Activated naive CD4-positive, alpha-beta T cell treated with anti-CD3 and anti-CD28 coated beads, Interleukin-2, amount 50 U/mL, for 24 hours (primary cell): Measurements from ENCODE around the gene STAB2.
"Not testable (repeated sequence)": the region's sequence is repeated elsewhere in the genome, so short reads cannot be mapped to it uniquely, and the experiment has no call there.

Experiments
- H3K27ac Mint-ChIP-seq: one replicate; pipeline ENCODE4 v1.8.0; 2021; ENCODE audit warnings: mild to moderate bottlenecking, mixed read lengths
- H3K27me3 Mint-ChIP-seq: one replicate; pipeline ENCODE4 v1.8.0; 2021; ENCODE audit warnings: mixed read lengths
- H3K36me3 Mint-ChIP-seq: one replicate; pipeline ENCODE4 v1.8.0; 2021; ENCODE audit warnings: mixed read lengths
- H3K4me1 Mint-ChIP-seq: one replicate; pipeline ENCODE4 v1.8.0; 2021; ENCODE audit warnings: mixed read lengths
- H3K4me3 Mint-ChIP-seq: one replicate; pipeline ENCODE4 v1.8.0; 2021; ENCODE audit warnings: mild to moderate bottlenecking, mixed read lengths
- H3K9me3 Mint-ChIP-seq: one replicate; pipeline ENCODE4 v1.8.0; 2021; ENCODE audit warnings: mixed read lengths

STAB2 gene

GRCh38 chr12:103626498-103626897 lies 39.4 kb downstream of the STAB2 start:
- H3K27ac Mint-ChIP-seq: no peak overlapping the region
- no peak overlapping the region for H3K4me3 Mint-ChIP-seq
- no peaks in the 10 kb centered on the region for H3K36me3 Mint-ChIP-seq
- peaks cover 1% of the 10 kb centered on the region for H3K27me3 Mint-ChIP-seq
- H3K9me3 Mint-ChIP-seq: no peaks in the 10 kb centered on the region
- no peaks in the 10 kb centered on the region for H3K4me1 Mint-ChIP-seq

GRCh38 chr12:103627189-103627855 lies 40.2 kb downstream of the STAB2 start:
- H3K36me3 Mint-ChIP-seq: no peaks in the 10 kb centered on the region
- no peaks in the 10 kb centered on the region for H3K4me1 Mint-ChIP-seq
- no peaks in the 10 kb centered on the region for H3K9me3 Mint-ChIP-seq
- no peak overlapping the region for H3K4me3 Mint-ChIP-seq
- peaks cover 3% of the 10 kb centered on the region for H3K27me3 Mint-ChIP-seq
- H3K27ac Mint-ChIP-seq: no peak overlapping the region

GRCh38 chr12:103632554-103633216 lies 45.6 kb downstream of the STAB2 start:
- Mint-ChIP-seq H3K4me3 (no peak overlapping the region), H3K9me3 (peaks cover 4% of the 10 kb centered on the region), H3K36me3 (no peaks in the 10 kb centered on the region), H3K27ac (no peak overlapping the region), H3K4me1 (no peaks in the 10 kb centered on the region), H3K27me3 (peaks cover 5% of the 10 kb centered on the region)

DNA sequence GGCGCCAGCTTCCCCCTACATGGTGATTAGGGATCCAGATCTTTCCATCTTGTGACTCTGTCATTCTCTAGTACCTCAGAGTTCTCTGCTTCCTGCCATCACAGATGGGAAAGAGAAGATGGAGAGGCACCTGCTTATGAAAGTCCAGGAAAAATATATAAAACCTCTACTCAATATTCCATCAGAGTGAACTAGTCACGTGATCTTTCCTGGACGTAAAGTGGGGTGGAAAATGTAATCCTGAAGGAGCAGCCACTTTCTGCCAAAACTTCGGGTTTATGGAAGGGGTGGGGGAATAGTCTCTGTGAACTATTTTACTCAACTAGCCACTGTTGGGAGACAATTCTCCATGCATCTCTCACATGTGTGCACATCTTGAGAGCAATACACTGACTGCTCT lies 47.7 kb downstream of the STAB2 start:
- Mint-ChIP-seq H3K4me3 (no peak overlapping the region), H3K36me3 (no peaks in the 10 kb centered on the region), H3K27me3 (peaks cover 6% of the 10 kb centered on the region), H3K9me3 (peaks cover 4% of the 10 kb centered on the region), H3K27ac (no peak overlapping the region), H3K4me1 (no peaks in the 10 kb centered on the region)

DNA sequence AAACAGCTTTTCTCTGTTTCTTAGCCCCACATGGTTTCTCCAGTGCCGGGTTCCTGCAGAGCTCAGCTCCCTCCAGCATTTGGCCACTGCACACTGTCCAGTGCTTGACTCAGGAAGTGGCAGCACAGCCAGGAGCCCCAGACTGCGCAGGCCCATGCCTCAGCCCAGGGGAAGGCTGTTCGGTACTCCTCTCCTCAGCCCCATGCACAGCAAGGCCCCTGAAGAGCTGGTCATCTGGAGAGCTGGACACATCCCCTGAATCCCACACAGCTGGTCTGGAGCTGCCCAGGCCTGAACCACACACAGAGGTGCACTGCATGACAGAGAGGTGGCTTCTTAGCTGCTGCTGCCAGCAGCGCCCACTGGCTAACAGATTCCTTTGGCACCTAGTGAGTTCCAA lies 48.3 kb downstream of the STAB2 start:
- no peak overlapping the region for H3K4me3 Mint-ChIP-seq
- peaks cover 9% of the 10 kb centered on the region for H3K9me3 Mint-ChIP-seq
- H3K36me3 Mint-ChIP-seq: no peaks in the 10 kb centered on the region
- H3K27me3 Mint-ChIP-seq: peaks cover 8% of the 10 kb centered on the region
- H3K27ac Mint-ChIP-seq: no peak overlapping the region
- no peaks in the 10 kb centered on the region for H3K4me1 Mint-ChIP-seq

DNA sequence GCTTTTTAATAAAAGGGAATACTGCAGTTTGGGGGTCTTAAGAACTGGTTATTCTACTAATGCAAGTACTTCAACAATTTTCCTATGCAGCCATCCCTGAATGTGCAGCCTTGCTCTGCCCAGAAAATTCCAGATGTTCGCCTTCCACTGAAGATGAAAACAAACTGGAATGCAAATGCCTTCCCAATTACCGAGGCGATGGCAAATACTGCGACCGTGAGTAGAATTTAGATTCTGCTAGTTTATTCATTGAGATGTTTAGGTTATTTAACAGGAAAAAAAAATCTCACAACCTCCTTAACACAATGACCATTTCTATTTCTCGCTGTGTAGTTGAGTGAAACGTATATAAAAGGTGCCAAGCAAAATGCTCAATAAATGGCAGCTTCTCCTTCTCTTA lies 49.9 kb downstream of the STAB2 start:
- no peak overlapping the region for H3K4me3 Mint-ChIP-seq
- H3K9me3 Mint-ChIP-seq: peaks cover 10% of the 10 kb centered on the region
- no peaks in the 10 kb centered on the region for H3K4me1 Mint-ChIP-seq
- H3K36me3 Mint-ChIP-seq: no peaks in the 10 kb centered on the region
- no peak overlapping the region for H3K27ac Mint-ChIP-seq
- H3K27me3 Mint-ChIP-seq: peaks cover 8% of the 10 kb centered on the region

GRCh38 chr12:103637429-103637828 lies 50.4 kb downstream of the STAB2 start:
- no peaks in the 10 kb centered on the region for H3K36me3 Mint-ChIP-seq
- H3K4me3 Mint-ChIP-seq: no peak overlapping the region
- H3K4me1 Mint-ChIP-seq: no peaks in the 10 kb centered on the region
- no peak overlapping the region for H3K27ac Mint-ChIP-seq
- peaks cover 7% of the 10 kb centered on the region for H3K27me3 Mint-ChIP-seq
- H3K9me3 Mint-ChIP-seq: peaks cover 10% of the 10 kb centered on the region

DNA sequence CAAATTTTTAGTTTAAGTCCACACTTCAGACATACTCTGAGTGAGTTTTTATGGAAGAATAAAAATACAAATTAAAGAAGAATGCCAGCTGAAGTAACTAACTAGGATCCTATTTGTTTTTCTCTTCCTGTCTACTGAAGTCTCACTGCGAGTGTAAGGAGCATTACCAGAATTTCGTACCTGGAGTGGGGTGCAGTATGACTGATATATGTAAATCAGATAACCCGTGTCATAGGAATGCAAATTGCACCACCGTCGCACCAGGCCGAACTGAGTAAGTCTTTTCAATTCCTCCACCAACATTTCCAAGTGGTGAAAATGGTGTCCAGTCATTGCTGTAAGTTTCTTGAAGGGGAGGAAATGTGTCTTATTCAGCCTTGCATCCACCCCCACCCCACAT lies 52.9 kb downstream of the STAB2 start:
- H3K27ac Mint-ChIP-seq: no peak overlapping the region
- no peak overlapping the region for H3K4me3 Mint-ChIP-seq
- peaks cover 7% of the 10 kb centered on the region for H3K27me3 Mint-ChIP-seq
- peaks cover 10% of the 10 kb centered on the region for H3K9me3 Mint-ChIP-seq
- no peaks in the 10 kb centered on the region for H3K4me1 Mint-ChIP-seq
- H3K36me3 Mint-ChIP-seq: no peaks in the 10 kb centered on the region

DNA sequence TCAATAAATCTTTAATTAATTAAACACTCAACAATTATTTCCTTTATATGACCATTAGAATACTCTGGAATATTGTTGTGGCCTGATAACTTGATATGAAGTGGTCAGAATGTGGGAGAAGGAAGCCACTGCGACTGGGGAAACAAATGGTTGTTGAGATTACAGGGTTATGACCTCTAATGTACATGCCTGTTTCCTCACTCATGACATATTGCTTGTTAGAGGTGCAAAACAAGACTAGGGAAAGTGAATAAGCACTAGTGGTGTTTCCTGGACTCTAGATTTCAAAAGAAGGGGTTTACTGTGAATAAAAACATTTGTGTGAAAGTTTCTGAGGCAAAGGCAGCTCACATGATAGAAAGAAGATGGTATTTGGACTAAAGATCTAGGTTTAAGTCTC lies 53.3 kb downstream of the STAB2 start:
- no peak overlapping the region for H3K27ac Mint-ChIP-seq
- peaks cover 7% of the 10 kb centered on the region for H3K27me3 Mint-ChIP-seq
- H3K36me3 Mint-ChIP-seq: no peaks in the 10 kb centered on the region
- peaks cover 10% of the 10 kb centered on the region for H3K9me3 Mint-ChIP-seq
- H3K4me3 Mint-ChIP-seq: no peak overlapping the region
- no peaks in the 10 kb centered on the region for H3K4me1 Mint-ChIP-seq

GRCh38 chr12:103640831-103641230 lies 53.8 kb downstream of the STAB2 start:
- Mint-ChIP-seq H3K4me3 (no peak overlapping the region), H3K36me3 (no peaks in the 10 kb centered on the region), H3K4me1 (no peaks in the 10 kb centered on the region), H3K27me3 (peaks cover 7% of the 10 kb centered on the region), H3K9me3 (peaks cover 10% of the 10 kb centered on the region), H3K27ac (no peak overlapping the region)

DNA sequence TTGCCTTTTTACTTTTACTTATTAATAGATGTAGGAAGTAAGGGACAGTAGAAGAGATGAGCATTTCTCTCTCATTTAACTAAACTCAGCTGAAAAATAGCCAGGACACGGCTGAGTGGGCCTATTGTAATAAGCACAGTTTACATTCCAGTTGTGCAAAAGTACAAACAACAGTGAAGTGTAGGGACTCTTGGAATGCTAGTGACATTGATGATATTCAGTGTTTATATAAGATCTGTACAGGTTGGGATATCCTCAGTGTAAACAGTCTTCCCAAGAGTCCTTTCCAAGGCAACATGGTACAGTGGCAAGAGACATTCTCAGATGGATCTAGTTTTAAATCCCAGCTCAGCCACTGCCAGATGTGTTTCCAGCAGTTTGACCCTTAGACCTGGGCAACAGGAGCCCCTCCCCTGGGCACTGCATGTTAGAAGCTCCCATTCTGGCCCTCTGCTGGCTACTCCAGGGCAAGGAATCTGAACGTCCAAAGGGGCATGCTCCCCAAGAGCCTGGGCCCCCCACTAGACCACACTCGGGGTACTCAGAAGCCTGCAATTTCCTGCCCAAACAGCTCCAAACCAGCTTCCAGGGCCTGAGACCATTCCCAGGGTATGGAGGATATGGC lies 55.3 kb downstream of the STAB2 start:
- H3K27me3 Mint-ChIP-seq: peaks cover 7% of the 10 kb centered on the region
- no peak overlapping the region for H3K4me3 Mint-ChIP-seq
- peaks cover 7% of the 10 kb centered on the region for H3K9me3 Mint-ChIP-seq
- no peaks in the 10 kb centered on the region for H3K36me3 Mint-ChIP-seq
- no peaks in the 10 kb centered on the region for H3K4me1 Mint-ChIP-seq
- H3K27ac Mint-ChIP-seq: no peak overlapping the region

GRCh38 chr12:103645202-103645601 lies 58.1 kb downstream of the STAB2 start:
- H3K4me1 Mint-ChIP-seq: no peaks in the 10 kb centered on the region
- peaks cover 4% of the 10 kb centered on the region for H3K9me3 Mint-ChIP-seq
- H3K27me3 Mint-ChIP-seq: peaks cover 6% of the 10 kb centered on the region
- H3K36me3 Mint-ChIP-seq: no peaks in the 10 kb centered on the region
- no peak overlapping the region for H3K4me3 Mint-ChIP-seq
- H3K27ac Mint-ChIP-seq: no peak overlapping the region

GRCh38 chr12:103647267-103647666 lies 60.2 kb downstream of the STAB2 start:
- no peak overlapping the region for H3K27ac Mint-ChIP-seq
- H3K4me3 Mint-ChIP-seq: no peak overlapping the region
- no peaks in the 10 kb centered on the region for H3K36me3 Mint-ChIP-seq
- H3K4me1 Mint-ChIP-seq: no peaks in the 10 kb centered on the region
- peaks cover 6% of the 10 kb centered on the region for H3K27me3 Mint-ChIP-seq
- no peaks in the 10 kb centered on the region for H3K9me3 Mint-ChIP-seq

DNA sequence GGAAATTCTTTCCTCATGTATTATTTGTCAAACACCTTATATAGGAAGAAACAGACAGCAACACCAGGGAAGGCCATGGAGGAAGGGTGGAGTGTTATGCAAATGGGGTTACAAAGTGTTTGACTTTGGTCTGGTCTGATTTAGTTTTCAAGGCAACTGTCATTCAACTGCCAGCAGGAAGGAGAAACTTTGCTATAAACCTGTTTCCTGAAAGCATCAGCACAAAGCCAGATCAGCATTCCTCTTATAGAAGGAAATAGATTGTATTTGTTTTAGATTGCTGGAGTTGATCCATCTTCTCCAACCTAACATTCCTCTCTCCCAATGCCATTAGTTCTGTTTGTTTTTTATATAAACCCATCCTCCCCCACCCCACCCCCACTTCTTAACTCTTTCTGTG lies 65.7 kb downstream of the STAB2 start:
- Mint-ChIP-seq H3K9me3 (no peaks in the 10 kb centered on the region), H3K4me1 (peaks cover 5% of the 10 kb centered on the region), H3K27me3 (peaks cover 3% of the 10 kb centered on the region), H3K4me3 (no peak overlapping the region), H3K36me3 (no peaks in the 10 kb centered on the region), H3K27ac (no peak overlapping the region)

GRCh38 chr12:103653568-103654173 lies 66.6 kb downstream of the STAB2 start:
- not testable (repeated sequence) for H3K9me3 Mint-ChIP-seq, H3K27me3 Mint-ChIP-seq, H3K36me3 Mint-ChIP-seq, H3K4me3 Mint-ChIP-seq, H3K27ac Mint-ChIP-seq
- peaks cover 12% of the 10 kb centered on the region for H3K4me1 Mint-ChIP-seq

- H3K27ac Mint-ChIP-seq: no peak overlapping the region
- no peaks in the 10 kb centered on the region for H3K9me3 Mint-ChIP-seq
- peaks cover 12% of the 10 kb centered on the region for H3K4me1 Mint-ChIP-seq
- H3K36me3 Mint-ChIP-seq: no peaks in the 10 kb centered on the region
- H3K27me3 Mint-ChIP-seq: no peaks in the 10 kb centered on the region
- no peak overlapping the region for H3K4me3 Mint-ChIP-seq
These were observed 67.7 kb downstream of the STAB2 start for GRCh38 chr12:103654816-103655215.
